NCI-H2196 treated with DMSO at 0.1 percent for 48 hours (cell line): ENCODE measurements around the gene CD300H.

Experiments used
- DNase-seq: peaks from one replicate; lab custom pipeline; 2025; ENCODE audit not compliant: unreplicated experiment; lab: John Stamatoyannopoulos, UW

Gene CD300H

DNA sequence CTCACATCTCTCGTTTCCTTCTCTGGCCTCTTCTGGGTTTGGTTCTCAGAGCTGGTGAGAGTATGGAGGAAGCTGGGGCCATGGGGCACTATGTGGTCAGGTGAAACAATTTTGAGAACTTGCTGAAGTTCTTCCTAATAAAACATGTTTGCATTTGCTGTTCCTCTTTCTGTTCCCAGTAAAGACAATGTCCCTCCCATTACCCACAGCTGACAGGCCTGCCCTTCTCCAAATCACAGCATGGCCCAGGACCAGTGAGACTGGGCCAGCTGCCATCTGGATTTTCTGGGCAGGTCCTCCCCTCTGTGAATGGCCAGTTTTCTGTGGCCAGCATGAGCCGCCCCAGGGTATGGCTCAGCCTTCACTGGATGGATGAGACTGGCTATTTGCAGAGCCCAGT, at the start of gene CD300H:
Gene CD300H (minus strand): TSS at position 113 of the 400 bp plus-strand sequence.
- DNase-seq, result no peak

DNA sequence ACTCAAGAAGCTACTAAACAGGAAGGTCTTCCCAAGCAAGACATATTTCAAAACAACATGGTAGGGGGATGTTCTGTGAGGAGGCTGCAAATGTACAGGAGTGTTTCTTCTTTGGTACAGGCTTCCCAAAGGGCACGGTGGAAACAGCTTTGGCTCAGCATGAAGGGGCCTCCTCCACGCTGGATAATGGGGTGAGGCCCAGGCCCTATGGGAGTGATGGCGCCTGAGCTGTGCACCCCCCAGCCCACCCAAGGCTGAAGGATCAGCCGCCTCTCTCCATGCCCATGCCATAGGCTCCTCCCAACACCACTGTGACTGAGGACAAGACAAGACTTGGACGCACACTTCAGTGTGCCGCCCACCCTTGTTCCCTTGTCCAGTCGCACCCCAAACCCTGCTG, 49.4 kb upstream of the CD300H start:
- DNase-seq, result no peak

DNA sequence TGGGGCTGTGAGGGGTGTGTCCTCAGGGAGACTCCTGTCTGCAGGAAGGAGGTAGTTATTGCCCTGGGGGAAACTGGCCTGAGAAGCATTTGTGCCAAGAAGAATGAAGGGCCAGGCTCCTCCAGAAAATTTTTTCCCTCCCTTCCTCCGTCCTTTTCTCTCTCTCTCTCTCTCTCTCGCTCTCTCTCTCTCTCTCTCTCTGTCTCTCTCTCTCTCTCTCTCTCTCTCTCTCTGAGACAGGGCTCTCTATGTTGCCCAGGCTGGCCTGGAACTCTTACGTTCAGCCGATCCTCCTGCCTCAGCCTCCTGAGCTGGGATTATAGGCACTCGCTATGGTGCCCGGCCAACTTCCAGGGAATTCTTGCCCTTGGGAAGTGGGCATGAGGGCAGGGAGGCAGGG, 44.7 kb upstream of the CD300H start:
- no peak for DNase-seq

DNA sequence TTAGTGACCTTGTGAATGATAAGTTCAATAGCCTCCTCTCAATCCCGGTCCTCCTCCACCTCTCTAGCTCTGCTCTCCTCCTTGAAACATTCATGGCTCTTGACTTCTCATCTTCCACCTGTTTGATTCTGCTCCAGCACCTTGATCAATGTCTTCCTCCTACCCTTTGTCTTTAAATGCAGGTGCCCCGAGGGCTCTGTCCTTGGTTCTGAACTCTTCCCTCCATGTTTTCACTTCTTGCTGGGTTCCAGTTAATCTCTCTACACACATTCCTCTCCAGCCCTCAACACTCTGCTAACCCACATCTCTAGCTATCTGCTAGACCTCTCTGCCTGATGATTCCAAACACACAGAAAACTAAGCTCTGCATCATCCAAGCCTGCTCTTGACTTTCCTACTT, 42.8 kb upstream of the CD300H start:
- no peak for DNase-seq

DNA sequence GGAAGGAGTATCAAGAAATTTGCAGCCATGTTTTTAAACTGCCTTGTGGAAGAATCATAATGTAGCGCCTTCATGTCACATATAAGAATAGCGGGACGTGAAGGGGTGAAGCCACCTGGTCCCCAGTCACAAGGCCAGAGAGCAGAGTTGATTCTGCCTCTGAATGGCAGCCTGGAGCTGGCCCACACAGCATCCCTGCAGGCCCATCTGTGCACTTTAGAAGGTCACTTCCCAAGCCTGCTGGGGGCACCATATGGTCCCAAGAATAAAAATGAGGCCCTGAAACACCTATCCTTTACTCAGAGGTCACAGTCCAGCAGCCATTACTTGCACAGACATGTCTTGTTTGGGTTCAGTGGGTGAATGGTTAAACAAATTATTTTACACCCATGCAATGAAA, 41.2 kb upstream of the CD300H start:
- no peak for DNase-seq

DNA sequence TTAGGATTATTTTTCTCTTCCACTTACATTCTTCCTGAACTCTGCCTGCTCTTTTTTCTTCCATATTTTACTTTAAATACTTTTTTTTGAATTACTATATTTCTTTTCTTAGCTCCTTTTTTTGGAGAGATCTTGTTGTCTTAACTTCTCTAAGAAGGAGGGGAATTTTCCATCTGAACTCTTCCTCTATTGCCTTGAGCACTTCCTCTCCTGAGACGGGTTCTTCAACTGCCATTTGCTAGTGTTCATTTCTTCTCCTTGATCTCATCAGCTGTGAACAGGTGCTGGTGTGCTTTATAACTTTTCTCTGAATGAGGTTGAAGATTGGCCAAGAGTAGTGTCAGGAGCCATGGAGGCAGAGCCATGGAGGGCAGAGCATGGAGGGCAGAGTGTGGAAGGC, 39.9 kb upstream of the CD300H start:
- DNase-seq, result no peak

DNA sequence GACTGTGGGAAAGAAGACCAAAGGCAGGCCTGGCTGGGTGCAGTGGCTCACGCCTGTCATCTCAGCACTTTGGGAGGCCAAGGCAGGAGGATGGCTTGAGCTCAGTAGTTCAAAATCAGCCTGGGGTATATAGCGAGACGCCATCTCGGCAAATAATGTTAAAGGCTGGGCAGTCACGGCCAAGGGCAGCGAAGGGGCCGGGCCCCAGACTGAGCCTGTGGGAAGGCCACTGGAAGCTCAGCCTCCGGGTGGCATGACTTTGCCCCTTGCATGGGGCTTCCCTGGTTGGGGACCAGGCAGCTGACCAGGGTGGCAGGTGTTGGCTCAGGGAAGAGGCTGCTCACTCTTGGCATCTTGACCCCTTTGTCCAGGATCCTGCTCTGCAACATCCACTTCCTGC, 38.7 kb upstream of the CD300H start:
- no peak for DNase-seq

DNA sequence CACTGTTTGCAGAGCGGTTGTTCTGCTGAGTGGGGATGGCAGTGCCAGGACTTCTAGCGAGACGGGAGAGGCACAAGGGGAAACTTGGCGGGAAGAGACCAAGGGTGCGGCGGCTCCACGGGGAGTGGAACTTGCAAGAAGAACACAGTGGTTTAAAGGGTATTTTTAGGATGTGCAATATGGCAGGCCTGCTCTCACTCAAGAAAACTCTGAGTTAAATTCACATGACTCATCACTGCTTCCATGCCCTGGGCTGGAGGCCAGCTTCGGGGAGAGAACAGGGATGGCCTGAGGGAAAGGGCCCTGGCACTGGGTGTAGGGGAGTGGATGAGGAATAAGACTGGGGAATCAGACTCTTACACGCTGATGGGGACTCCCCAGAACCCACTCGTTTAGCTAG, 38.1 kb upstream of the CD300H start:
- no peak for DNase-seq

DNA sequence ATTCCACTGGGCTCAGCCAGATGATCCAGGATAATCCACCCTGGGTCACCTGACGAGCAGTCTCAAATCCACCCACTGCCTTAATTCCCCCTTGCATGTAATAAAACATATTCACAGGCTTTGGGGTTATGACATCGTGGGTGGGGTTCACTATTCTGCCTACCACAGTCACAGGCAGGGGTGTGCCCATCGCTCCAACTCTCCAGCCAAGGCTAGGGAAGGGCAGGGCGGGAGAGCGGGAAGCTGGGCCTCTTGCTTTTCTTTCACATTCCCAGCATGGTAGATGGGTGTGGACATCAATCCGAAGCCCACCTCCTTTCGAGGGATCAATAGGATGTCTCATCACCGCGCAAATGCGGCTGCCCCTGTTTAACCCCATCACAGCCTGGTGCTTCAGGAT, 37.5 kb upstream of the CD300H start:
- no peak for DNase-seq

DNA sequence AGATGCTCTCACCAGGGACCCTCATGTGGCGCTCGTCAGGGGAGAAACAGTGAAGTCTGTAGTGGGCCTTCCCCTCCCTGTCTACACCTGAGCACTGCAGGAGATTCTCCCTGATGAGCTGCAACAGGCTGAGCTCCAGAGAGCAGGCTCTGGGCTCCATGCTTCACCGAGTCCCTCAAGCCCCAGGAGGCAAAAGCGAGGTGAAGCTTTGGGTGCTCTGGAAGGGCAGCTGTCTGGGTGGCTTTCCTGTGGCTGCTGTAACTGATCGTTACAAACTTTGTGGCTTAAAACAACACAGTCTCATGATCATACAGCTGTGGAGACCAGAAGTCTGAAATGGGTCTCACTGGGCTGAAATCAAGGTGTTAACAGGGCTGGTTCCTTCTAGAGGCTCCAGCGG, 36.9 kb upstream of the CD300H start:
- DNase-seq, result no peak

DNA sequence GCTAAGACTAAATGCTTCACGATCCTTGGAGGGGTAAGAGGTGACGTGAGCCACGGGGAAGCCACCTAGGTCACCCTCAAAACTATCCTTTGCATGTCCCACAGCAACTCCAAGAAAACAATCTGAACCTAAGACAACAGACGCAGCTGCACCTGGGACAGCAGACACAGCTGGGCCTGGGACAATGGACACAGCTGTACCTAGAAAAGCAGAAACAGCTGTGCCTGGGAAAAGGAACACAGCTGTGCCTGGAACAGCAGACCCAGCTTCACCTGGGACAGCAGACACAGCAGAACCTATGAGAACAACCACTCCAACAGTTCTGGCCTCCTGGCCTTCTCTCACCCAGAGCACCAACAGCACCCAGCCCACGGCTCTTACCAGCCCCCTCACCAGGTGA, 36.4 kb upstream of the CD300H start:
- no peak for DNase-seq

DNA sequence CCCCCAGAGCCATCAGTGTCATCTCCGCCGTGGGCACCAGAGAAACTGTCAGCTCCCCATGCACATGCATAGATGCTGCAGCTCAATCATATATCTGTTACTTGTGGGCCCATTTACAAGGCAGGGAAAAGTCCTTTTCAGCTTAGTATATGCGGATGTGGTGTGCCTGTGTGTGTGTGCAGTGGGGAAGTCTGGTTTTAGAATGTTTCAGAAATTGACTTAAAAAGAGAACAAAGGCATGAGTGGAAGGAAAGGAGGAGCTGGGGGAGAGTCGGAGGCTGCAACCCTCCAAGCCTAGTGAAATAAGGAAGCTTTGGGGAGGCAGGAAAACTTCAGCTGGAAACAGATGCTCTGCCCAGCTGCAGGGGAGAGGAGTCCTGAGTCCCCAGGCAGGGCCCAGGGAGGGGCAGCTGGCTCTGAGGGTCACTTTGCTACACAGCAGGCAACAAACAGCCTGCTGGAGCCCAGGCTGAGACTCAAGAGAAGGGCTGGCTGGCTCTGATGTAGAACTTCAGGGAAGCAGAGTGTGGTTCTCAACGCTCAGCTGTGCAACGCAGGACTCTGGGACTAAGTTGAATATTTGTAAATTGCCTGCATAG, 35.8 kb upstream of the CD300H start:
- no peak for DNase-seq

DNA sequence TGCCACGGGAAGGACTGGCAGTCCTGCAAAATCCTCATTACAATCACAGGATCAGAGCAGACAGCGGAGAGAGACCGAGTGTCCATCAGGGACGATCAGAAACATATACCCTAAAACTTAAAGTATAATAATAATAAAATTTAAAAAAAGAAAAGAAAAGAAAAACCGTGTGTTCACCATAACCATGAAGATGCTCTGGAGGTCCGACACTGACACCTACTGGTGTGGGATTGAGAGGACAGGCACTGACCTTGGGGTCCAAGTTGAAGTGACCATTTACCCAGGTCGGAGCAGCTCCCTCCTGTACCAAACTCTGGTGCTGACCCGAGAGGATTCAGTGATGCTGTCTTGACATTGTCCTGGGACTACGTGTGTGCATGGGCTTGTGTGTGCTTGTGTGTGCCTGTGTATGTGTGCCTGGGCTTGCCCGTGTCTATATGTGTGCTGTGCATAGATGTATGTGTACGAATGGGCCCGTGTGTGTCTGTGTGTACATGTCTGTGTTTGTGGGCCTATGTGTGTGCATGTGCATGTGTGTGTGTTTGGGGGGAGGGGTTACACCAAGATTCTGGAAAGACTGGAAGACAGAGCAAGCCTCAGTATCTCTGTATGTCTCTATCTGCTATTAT, 34.7 kb upstream of the CD300H start:
- DNase-seq, result peak; percentile 7

DNA sequence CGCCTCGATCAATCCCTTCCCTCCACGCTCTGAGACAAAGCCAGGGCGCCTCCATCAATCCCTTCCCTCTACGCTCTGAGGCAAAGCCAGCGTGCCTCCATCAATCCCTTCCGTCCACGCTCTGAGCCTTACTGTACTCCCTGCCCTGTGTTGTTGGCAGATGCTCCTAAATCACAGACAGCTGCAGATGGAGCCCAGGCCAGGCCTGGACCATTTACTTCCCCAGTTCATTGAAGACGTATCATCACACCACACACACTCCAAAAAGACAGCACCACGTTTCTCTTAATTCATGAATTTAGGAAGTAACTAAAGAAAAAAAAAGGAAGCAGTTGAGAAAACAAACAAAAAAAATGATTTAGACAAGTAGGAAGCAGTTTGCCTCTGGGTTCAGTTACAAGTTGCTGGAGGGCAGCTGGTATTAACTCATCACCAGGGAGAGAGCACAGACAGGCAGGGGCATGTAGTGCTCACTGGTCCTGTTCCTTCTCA, 32.2 kb upstream of the CD300H start:
- DNase-seq, result no peak

DNA sequence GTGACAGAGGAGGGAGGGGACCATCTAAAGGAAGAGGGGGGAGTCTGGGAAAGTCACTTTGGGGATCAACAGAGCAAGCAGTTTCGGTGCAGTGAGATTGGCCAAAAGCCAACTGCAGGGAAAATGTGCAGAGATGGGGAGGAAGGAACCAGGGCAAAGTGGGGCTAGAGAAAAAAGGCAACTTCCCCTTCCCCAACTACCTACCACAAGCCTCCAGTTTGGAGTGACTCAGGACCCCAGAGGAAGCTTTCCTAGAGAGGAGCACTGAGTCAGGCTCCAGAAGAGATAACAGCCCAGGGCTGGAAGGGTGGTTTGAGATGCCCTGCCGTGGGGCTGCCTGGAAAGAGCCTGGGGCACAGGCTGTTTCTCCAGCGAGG, 31.7 kb upstream of the CD300H start:
- no peak for DNase-seq

DNA sequence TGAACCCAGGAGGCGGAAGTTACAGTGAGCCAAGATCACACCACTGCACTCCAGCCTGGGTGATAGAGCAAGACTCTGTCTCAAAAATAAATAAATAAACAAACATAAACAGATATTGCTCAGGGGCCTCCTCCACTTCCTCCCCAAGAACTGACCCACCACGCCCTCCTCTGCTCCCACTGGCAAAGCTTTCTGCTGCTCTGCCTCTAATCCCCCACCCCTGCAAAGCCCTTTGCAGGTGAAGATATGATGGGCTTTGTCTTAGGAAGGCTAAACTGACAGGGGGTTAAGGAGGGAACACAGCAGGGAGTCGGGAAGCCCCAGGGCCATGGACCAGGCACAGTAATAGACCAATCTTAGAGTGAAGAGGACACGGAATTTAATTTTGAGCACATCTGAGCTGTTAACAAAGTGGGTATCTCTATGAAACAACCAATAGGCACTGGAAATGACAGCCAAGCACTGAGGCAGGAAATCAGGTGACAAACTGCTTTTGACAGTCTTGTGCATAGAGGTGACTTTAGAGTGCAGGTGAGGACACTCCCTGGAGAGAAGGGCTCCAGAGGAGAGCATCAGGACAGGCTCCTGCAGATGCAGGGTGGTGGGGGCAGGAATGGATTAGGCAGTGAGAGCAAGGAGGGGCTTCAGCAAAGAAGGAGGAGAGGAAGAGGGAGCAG, 31.2 kb upstream of the CD300H start:
- DNase-seq, result no peak

DNA sequence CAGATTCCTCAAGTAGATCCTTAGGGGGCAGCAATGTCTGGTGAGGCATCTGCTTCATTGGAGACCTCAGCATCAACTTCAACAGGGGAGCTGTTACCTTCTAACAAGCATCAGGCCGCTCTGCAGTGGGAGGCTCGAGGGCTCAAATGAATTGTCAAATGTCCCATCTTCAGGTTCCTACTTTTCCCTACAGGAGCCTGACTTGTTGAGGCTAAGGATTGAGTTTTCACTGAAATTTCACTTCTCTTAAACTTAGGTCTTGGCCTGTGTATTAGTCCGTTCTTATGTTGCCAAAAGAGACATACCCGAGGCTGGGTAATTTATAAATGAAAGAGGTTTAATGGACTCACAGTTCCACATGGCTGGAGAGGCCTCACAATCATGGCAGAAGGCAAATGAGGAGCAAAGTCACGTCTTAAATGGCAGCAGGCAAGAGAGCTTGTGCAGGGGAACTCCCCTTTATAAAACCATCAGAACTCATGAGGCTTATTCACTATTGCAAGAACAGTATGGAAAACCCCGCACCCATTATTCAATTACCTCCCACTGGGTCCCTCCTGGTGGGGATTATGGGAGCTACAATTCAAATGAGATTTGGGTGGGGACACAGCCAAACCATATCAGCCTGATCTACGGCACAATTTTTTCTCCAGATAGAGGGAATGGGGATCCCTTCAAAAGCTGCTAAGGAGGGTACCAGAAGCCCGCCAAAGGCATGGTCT, 29.9 kb upstream of the CD300H start:
- DNase-seq, result no peak

DNA sequence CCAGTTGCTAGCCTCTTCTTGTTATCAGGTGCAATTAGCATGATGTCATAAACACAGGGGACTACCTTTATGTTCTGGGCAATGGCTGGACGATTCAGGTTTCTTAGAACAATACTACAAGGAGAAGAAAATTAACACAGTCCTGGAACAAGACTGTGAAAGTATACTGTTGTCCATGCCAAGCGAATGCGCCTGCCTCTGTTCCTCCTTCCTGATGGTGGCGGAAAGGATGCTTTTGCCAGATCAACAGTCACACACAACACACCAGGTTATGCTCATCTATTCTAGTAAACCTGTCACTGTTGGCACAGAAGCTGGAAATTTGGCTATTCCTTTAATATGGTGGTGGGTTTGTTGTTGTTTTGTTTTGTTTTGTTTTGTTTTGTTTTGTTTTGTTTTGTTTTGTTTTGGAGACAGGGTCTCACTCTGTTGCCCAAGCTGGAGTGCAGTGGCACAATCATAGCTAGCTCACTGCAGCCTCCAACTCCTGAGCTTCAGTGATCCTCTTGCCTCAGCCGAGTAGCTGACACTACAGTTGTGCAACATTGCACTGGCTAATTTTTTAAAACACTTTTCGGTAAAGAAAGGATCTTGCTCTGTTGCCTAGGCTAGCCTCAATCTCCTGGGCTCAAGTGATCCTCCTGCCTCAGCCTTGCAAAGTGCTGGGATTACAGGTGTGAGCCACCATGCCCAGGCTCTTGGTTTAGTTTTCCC, 27.9 kb upstream of the CD300H start:
- DNase-seq, result no peak

DNA sequence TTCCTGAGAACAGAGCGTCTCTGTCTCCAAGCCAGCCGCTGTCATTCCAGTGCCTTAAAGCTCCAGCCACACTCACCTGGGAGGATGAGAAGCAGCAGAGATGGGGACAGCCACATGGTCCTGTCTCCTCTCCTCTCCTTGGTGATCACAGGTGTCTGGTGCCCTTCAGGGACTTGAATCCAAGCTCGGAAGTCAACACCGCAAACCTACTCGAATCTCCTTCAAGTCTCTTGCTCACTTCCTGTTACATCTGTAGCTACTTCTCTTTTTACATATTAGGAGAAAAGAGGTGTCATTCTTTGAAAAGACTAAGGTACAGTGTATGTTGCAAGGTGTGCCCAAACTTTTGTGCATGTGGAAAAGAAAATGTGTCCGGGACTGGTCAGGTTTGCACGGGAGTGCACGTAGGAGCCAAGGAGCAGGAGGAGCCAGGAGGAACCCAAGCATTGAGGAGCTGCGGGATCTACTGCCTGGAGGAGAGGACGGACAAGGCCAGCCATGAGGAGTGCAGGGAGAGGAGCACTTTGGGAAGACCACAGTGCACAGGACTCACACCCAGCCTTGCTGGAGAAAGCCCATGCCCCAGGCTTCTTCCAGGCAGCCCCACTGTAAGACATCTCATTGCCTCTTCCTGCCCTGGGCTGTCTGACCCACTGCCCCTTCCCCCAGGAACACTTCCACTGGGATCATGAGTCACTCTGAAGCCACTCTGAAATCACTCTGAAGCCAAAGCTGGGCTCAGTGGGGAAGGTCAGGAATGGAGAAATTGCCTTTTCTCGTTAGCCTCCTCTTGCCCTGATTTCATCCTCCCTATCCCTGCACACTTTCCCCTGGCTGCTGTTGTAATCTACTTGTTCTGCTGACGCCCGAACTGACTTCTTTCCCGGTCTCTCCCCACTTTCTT, 25.0 kb upstream of the CD300H start, which contains the start of gene CD300LD:
Gene CD300LD (minus strand): TSS at position 197 of the 904 bp plus-strand sequence. CDS start 81 bp downstream, at position 116.
- no peak for DNase-seq

DNA sequence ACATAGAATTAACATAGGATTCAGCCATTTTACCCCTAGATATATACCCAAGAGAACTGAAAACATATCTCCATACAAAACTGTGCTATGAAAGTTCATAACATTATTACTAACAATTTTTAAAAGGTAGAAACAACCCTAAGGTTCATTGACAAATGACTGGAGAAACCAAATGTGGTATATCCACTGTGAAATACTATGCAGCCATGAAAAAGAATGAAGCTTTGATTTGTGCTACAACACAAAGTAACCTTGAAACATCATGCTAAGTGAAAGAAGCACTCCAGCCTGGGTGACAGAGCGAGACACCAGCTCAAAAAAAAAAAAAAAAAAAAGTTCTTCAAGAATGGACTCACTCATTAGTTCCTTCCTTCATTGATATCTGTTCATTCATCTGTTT, 24.2 kb upstream of the CD300H start:
- no peak for DNase-seq
